ENCODE measurements around the gene ID3.

DNA sequence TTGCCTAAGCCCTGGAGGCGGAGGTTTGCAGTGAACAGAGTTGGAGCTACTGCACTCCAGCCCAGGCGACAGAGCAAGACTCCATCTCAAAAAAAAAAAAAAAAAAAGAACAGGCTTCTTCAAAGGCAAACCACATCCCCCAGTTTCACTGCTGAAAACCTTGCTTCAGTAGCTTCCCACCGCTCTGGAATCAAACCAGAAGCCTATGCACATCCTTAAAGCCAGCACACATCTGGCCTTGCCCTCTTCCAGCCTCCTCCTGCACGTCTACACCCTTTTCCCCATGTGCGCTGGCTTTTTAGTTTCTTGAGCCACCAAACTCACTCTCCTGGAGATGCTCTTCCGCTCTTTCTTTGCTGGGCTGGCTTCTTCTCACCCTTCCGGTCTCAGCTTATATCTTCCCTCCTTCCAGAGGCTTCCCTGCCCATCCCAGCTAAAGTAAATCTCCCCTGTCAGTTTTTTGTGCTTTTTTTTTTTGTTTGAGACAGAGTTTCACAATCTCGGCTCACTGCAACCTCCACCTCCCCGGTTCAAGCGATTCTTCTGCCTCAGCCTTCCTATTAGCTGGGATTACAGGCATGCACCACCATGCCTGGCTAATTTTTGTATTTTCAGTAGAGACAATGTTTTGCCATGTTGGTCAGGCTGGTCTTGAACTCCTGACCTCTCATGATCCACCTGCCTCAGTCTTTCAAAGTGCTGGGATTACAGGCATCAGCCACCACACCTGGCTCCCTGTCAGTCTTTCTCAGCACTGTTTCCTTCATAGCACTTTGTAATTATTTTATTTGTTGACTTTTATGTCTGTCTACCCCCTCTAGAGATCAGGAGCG lies 42.0 kb upstream of the ID3 start:
- no peak for TF ChIP-seq CTCF (IDR thresholded peaks at IDR 0.05; ENCODE audit: low read depth, low read length)
- TF ChIP-seq MYC (IDR thresholded peaks at IDR 0.05; ENCODE audit: low read depth, low read length): no peak
- no peak for TF ChIP-seq POLR2A (IDR thresholded peaks at IDR 0.05; ENCODE audit: extremely low read depth, insufficient read length)
- no peak for TF ChIP-seq MAX (IDR thresholded peaks at IDR 0.05; ENCODE audit: low read depth, low read length)

Data from NB4 (cell line).